Middle frontal gyrus (tissue), 1 donor: ENCODE measurements around the gene TRUB2.
"Not testable (repeated sequence)": the region's sequence is repeated elsewhere in the genome, so short reads cannot be mapped to it uniquely, and the experiment has no call there.

ENCODE experiments used
- DNase-seq: peaks from one replicate; pipeline ENCODE4 v3.0.0-alpha.2; 2015; ENCODE audit warnings: low spot score; ENCODE audit errors: extremely low spot score

TRUB2 gene

GRCh38 chr9:128304136-128304970, 17.9 kb downstream of the TRUB2 start:
- DNase-seq: no peak

GRCh38 chr9:128298535-128299482, 23.4 kb downstream of the TRUB2 start:
- no peak for DNase-seq

- DNase-seq: no peak
Measured at GRCh38 chr9:128297221-128297773, 24.9 kb downstream of the TRUB2 start.

- DNase-seq: no peak
Measured at GRCh38 chr9:128296340-128297220, 25.7 kb downstream of the TRUB2 start.

GRCh38 chr9:128294142-128294541, 28.1 kb downstream of the TRUB2 start:
- DNase-seq: no peak

- no peak for DNase-seq
Measured at GRCh38 chr9:128293091-128293490, 29.2 kb downstream of the TRUB2 start.

GRCh38 chr9:128292009-128292408, 30.2 kb downstream of the TRUB2 start:
- no peak for DNase-seq

- no peak for DNase-seq
Measured at GRCh38 chr9:128288273-128289004, 33.8 kb downstream of the TRUB2 start.

GRCh38 chr9:128286440-128286839, 35.8 kb downstream of the TRUB2 start:
- peak; percentile 66 for DNase-seq

GRCh38 chr9:128285033-128285784, 37.0 kb downstream of the TRUB2 start:
- DNase-seq: no peak

- DNase-seq: no peak
Measured at GRCh38 chr9:128282500-128282899, 39.7 kb downstream of the TRUB2 start.

- no peak for DNase-seq
Measured at GRCh38 chr9:128280084-128280622, 42.1 kb downstream of the TRUB2 start.

GRCh38 chr9:128279088-128280073, 42.9 kb downstream of the TRUB2 start:
- DNase-seq: not testable (repeated sequence)

GRCh38 chr9:128276574-128277270, 45.5 kb downstream of the TRUB2 start:
- DNase-seq: no peak

- peak; percentile 100 for DNase-seq
Measured at GRCh38 chr9:128276008-128276573, 46.2 kb downstream of the TRUB2 start, which contains the start of gene SWI5. SWI5 (plus strand) TSS chr9:128276276.

GRCh38 chr9:128275198-128276007, 46.8 kb downstream of the TRUB2 start, which contains the start of gene GOLGA2:
GOLGA2 (minus strand) TSS chr9:128276007; CDS start chr9:128275976, 31 bp downstream.
- DNase-seq: no peak
